GM18858 (cell line): Measurements from ENCODE around the gene CD101.

Experiments used
- ATAC-seq: cut with Tn5 transposase; IDR thresholded peaks from one replicate; pipeline ENCODE4 v1.9.1; 2021; ENCODE audit not compliant: unreplicated experiment

The CD101 gene

GRCh38 chr1:117013309-117013858 is 11.8 kb downstream of the CD101 start:
- no peak for ATAC-seq

GRCh38 chr1:117014209-117014608 is 12.6 kb downstream of the CD101 start:
- no peak for ATAC-seq

- ATAC-seq = no peak
These were observed 14.2 kb downstream of the CD101 start for GRCh38 chr1:117015724-117016123.

GRCh38 chr1:117017062-117017461 is 15.5 kb downstream of the CD101 start:
- ATAC-seq = no peak

- ATAC-seq = no peak
These were observed 16.1 kb downstream of the CD101 start for GRCh38 chr1:117017648-117018047.

- ATAC-seq = no peak
These were observed 19.1 kb downstream of the CD101 start for GRCh38 chr1:117020526-117021156.

GRCh38 chr1:117022114-117022513 is 20.6 kb downstream of the CD101 start:
- ATAC-seq = no peak

- no peak for ATAC-seq
These were observed 24.0 kb downstream of the CD101 start for GRCh38 chr1:117025568-117025967.

GRCh38 chr1:117026361-117026760 is 24.8 kb downstream of the CD101 start:
- ATAC-seq = no peak

- ATAC-seq = no peak
These were observed 28.1 kb downstream of the CD101 start for GRCh38 chr1:117029685-117030084.

- ATAC-seq = no peak
These were observed 28.8 kb downstream of the CD101 start for GRCh38 chr1:117030271-117030877.

GRCh38 chr1:117032266-117032665 is 30.7 kb downstream of the CD101 start:
- ATAC-seq = no peak

GRCh38 chr1:117032681-117033539 is 31.4 kb downstream of the CD101 start:
- ATAC-seq = no peak

GRCh38 chr1:117033772-117034171 is 32.2 kb downstream of the CD101 start:
- ATAC-seq = no peak

GRCh38 chr1:117034791-117035290 is 33.3 kb downstream of the CD101 start:
- no peak for ATAC-seq

GRCh38 chr1:117036018-117036461 is 34.5 kb downstream of the CD101 start:
- no peak for ATAC-seq

GRCh38 chr1:117037802-117038201 is 36.2 kb downstream of the CD101 start:
- no peak for ATAC-seq

- no peak for ATAC-seq
These were observed 36.7 kb downstream of the CD101 start for GRCh38 chr1:117038236-117038635.

- ATAC-seq = no peak
These were observed 42.7 kb downstream of the CD101 start for GRCh38 chr1:117044217-117044616.

- ATAC-seq = no peak
These were observed 44.1 kb downstream of the CD101 start for GRCh38 chr1:117045644-117046043.

- no peak for ATAC-seq
These were observed 45.2 kb downstream of the CD101 start for GRCh38 chr1:117046781-117047180.
